ENCODE results near the gene KLHL20.
"Not testable (repeated sequence)": the region's sequence is repeated elsewhere in the genome, so short reads cannot be mapped to it uniquely, and the experiment has no call there.

Gene KLHL20

GRCh38 chr1:173715538-173715844 lies 710 bp downstream of the KLHL20 start:
- TF ChIP-seq, protein P1, sequence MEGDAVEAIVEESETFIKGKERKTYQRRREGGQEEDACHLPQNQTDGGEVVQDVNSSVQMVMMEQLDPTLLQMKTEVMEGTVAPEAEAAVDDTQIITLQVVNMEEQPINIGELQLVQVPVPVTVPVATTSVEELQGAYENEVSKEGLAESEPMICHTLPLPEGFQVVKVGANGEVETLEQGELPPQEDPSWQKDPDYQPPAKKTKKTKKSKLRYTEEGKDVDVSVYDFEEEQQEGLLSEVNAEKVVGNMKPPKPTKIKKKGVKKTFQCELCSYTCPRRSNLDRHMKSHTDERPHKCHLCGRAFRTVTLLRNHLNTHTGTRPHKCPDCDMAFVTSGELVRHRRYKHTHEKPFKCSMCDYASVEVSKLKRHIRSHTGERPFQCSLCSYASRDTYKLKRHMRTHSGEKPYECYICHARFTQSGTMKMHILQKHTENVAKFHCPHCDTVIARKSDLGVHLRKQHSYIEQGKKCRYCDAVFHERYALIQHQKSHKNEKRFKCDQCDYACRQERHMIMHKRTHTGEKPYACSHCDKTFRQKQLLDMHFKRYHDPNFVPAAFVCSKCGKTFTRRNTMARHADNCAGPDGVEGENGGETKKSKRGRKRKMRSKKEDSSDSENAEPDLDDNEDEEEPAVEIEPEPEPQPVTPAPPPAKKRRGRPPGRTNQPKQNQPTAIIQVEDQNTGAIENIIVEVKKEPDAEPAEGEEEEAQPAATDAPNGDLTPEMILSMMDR (IDR thresholded peaks at IDR 0.05; ENCODE audit: extremely low read depth, insufficient read depth, missing control alignments) = no peak
- DNase-seq (ENCODE audit: low spot score) = no peak
- in situ Hi-C loops (cut with MboI; ENCODE audit: low pct_unique_long_range_greater_than_20kb, low sequenced_read_pairs, unreplicated experiment) = no loop called here

GRCh38 chr1:173717238-173717637 lies 2.5 kb downstream of the KLHL20 start:
- in situ Hi-C loops (cut with MboI; ENCODE audit: low pct_unique_long_range_greater_than_20kb, low sequenced_read_pairs, unreplicated experiment) = no loop called here
- DNase-seq (ENCODE audit: low spot score) = no peak
- TF ChIP-seq, protein P1 (IDR thresholded peaks at IDR 0.05; ENCODE audit: extremely low read depth, insufficient read depth, missing control alignments) = no peak

DNA sequence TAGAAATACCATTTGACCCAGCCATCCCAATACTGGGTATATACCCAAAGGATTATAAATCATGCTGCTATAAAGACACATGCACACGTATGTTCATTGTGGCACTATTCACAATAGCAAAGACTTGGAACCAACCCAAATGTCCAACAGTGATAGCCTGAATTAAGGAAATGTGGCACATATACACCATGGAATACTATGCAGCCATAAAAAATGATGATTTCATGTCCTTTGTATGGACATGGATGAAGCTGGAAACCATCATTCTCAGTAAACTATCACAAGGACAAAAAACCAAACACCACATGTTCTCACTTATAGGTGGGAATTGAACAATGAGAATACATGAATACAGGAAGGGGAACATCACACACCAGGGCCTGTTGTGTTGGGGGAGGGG lies 16.6 kb downstream of the KLHL20 start:
- in situ Hi-C loops (cut with MboI; ENCODE audit: low pct_unique_long_range_greater_than_20kb, low sequenced_read_pairs, unreplicated experiment); DNase-seq (ENCODE audit: low spot score): not testable (repeated sequence)

GRCh38 chr1:173733912-173734311 lies 19.1 kb downstream of the KLHL20 start:
- no peak for DNase-seq (ENCODE audit: low spot score)
- TF ChIP-seq, protein P1 (IDR thresholded peaks at IDR 0.05; ENCODE audit: extremely low read depth, insufficient read depth, missing control alignments) = no peak
- in situ Hi-C loops (cut with MboI; ENCODE audit: low pct_unique_long_range_greater_than_20kb, low sequenced_read_pairs, unreplicated experiment) = no loop called here

GRCh38 chr1:173736104-173736503 lies 21.3 kb downstream of the KLHL20 start:
- DNase-seq (ENCODE audit: low spot score); in situ Hi-C loops (cut with MboI; ENCODE audit: low pct_unique_long_range_greater_than_20kb, low sequenced_read_pairs, unreplicated experiment): not testable (repeated sequence)

- no peak for DNase-seq (ENCODE audit: low spot score)
- in situ Hi-C loops (cut with MboI; ENCODE audit: low pct_unique_long_range_greater_than_20kb, low sequenced_read_pairs, unreplicated experiment) = no loop called here
- TF ChIP-seq, protein P1 (IDR thresholded peaks at IDR 0.05; ENCODE audit: extremely low read depth, insufficient read depth, missing control alignments) = no peak
Observed at GRCh38 chr1:173742203-173742886, 27.6 kb downstream of the KLHL20 start.

GRCh38 chr1:173744651-173745050 lies 29.9 kb downstream of the KLHL20 start:
- TF ChIP-seq, protein P1 (IDR thresholded peaks at IDR 0.05; ENCODE audit: extremely low read depth, insufficient read depth, missing control alignments) = no peak
- in situ Hi-C loops (cut with MboI; ENCODE audit: low pct_unique_long_range_greater_than_20kb, low sequenced_read_pairs, unreplicated experiment) = no loop called here
- no peak for DNase-seq (ENCODE audit: low spot score)

- TF ChIP-seq, protein P1 (IDR thresholded peaks at IDR 0.05; ENCODE audit: extremely low read depth, insufficient read depth, missing control alignments) = no peak
- in situ Hi-C loops (cut with MboI; ENCODE audit: low pct_unique_long_range_greater_than_20kb, low sequenced_read_pairs, unreplicated experiment) = no loop called here
- no peak for DNase-seq (ENCODE audit: low spot score)
Observed at GRCh38 chr1:173749137-173749536, 34.4 kb downstream of the KLHL20 start.
